Measurements from ENCODE around the gene R3HDM2.

DNA sequence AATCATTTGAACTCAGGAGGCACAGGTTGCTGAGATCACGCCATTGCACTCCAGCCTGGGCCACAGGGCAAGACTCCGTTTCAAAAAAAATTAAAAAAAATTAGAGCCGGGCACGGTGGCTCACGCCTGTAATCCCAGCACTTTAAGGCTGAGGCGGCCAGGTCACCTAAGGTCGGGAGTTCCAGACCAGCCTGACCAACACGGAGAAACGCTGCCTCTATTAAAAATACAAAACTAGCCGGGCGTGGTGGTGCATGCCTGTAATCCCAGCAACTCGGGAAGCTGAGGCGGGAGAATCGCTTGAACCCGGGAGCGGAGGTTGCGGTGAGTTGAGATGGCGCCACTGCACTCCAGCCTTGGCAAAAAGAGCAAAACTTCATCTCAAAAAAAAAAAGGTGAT is 35.7 kb downstream of the R3HDM2 start:
- TF ChIP-seq, protein P1, sequence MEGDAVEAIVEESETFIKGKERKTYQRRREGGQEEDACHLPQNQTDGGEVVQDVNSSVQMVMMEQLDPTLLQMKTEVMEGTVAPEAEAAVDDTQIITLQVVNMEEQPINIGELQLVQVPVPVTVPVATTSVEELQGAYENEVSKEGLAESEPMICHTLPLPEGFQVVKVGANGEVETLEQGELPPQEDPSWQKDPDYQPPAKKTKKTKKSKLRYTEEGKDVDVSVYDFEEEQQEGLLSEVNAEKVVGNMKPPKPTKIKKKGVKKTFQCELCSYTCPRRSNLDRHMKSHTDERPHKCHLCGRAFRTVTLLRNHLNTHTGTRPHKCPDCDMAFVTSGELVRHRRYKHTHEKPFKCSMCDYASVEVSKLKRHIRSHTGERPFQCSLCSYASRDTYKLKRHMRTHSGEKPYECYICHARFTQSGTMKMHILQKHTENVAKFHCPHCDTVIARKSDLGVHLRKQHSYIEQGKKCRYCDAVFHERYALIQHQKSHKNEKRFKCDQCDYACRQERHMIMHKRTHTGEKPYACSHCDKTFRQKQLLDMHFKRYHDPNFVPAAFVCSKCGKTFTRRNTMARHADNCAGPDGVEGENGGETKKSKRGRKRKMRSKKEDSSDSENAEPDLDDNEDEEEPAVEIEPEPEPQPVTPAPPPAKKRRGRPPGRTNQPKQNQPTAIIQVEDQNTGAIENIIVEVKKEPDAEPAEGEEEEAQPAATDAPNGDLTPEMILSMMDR (IDR thresholded peaks at IDR 0.05; ENCODE audit: borderline replicate concordance, extremely low read depth, low read length, poor library complexity, severe bottlenecking) = no peak
- no peak for TF ChIP-seq EZH2 (IDR thresholded peaks at IDR 0.05; ENCODE audit: borderline replicate concordance, low read depth, low read length, severe bottlenecking)
